ENCODE data around the gene RECK. TPM values are rescaled to one million over a fixed set of nuclear protein-coding genes. Genes with fewer than 3 reads are reported as not detected.

Gene RECK
- total RNA-seq, 1 donor from 2014 or later = 5.7 TPM

DNA sequence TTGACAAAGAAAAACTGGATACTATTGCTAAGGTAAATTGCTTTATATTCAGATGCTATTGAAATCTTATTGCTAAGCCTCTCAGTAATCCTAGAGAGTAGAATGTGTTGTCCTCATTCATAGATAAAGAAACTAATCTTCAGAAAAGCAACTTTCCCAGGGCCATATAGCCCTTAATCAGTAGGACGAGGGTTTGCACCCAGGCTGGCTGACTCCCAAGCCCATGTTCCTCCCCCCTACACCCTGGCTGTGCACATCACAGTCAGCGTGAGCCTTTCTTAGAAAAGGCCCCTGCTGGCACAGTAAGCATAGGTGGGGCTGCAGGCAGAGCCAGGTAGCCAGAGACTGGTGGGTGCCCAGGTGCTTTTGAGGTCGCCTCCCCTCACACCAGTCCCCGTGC, 84.0 kb downstream of the RECK start:
- no peak overlapping the region for H3K4me3 ChIP-seq (ENCODE audit: low read depth, low read length)
- DNase-seq (ENCODE audit: low read depth) = no peak
- TF ChIP-seq, protein P1, sequence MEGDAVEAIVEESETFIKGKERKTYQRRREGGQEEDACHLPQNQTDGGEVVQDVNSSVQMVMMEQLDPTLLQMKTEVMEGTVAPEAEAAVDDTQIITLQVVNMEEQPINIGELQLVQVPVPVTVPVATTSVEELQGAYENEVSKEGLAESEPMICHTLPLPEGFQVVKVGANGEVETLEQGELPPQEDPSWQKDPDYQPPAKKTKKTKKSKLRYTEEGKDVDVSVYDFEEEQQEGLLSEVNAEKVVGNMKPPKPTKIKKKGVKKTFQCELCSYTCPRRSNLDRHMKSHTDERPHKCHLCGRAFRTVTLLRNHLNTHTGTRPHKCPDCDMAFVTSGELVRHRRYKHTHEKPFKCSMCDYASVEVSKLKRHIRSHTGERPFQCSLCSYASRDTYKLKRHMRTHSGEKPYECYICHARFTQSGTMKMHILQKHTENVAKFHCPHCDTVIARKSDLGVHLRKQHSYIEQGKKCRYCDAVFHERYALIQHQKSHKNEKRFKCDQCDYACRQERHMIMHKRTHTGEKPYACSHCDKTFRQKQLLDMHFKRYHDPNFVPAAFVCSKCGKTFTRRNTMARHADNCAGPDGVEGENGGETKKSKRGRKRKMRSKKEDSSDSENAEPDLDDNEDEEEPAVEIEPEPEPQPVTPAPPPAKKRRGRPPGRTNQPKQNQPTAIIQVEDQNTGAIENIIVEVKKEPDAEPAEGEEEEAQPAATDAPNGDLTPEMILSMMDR (conservative IDR thresholded peaks at IDR 0.05; ENCODE audit: low read depth, low read length) = no peak

DNA sequence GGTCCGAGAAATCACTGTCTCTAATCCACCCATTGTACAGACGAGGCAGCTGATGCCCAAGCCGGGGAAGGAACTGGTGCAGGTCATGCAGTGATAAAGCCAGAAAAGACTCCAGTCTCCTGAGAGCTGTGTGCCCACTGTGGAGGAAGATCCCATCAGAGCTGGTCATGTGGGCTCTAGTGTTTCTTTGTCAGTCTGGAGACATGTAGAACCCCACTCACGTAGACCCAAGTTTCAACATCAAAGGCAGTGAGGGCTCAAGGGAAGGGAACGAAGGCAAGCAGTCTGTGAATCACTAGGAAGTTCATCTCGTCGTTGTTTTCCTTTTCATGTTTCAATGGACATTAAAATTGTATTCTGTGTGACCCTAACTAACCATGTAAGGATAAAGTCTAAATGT, 85.3 kb downstream of the RECK start:
- no peak for DNase-seq (ENCODE audit: low read depth)
- TF ChIP-seq, protein P1 (conservative IDR thresholded peaks at IDR 0.05; ENCODE audit: low read depth, low read length) = no peak
- no peak overlapping the region for H3K4me3 ChIP-seq (ENCODE audit: low read depth, low read length)

DNA sequence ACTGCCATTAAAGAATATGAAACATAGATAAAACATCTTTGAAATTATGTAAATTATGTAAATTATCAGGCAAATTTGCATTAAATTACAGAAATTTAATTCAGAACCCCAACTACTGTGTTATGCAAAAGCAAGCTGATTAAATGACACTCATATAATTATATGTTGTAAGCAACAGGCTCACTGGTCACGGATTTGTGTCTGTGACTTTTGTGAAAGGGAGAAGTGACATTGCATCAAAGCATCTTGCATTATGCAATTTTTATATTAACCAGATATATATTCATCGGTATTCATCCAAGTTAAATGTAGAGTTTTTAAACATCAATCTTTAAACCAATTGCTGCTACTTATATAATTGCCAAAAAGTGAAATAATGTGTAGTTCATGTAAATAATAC, 86.8 kb downstream of the RECK start:
- DNase-seq (ENCODE audit: low read depth) = no peak
- TF ChIP-seq, protein P1 (conservative IDR thresholded peaks at IDR 0.05; ENCODE audit: low read depth, low read length) = no peak
- no peak overlapping the region for H3K4me3 ChIP-seq (ENCODE audit: low read depth, low read length)

DNA sequence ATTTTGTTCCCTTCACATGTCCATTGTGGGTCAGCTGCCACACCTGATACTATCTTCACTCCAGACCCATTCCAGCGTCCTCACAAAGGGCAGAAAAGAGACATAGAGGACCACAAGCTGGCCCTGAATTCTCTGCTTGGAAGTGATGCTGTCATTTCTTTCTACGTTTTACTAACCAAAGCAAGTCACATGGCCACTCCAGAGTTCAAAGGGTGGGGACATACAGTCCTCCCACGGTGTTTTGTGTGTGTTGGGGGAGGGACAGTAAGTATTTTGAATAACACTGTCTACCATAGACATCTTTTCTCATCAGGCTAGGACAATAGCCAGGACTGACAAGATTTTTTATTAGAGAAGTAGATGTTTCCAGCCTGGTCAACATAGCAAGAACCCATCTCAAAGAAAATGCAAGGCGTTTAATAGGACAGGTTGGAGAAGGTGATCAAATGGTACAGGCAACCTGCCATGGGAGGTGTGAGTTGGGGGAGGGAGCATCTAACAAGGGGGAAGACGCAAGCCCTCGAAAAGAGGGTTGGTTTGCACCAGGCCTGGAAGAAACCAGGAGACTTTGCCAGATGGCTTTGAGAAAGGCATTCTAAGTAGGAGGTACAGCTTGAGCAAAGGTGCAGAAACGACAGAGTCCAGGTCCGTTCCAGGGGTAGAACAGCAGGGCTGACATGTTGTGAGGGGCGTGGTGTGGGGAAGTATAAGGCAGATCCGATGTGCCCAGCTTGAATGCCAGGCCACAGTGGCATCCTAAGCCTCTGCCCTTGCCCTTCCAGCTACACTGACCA, 88.5 kb downstream of the RECK start:
- H3K4me3 ChIP-seq (ENCODE audit: low read depth, low read length) = no peak overlapping the region
- DNase-seq (ENCODE audit: low read depth) = no peak
- TF ChIP-seq, protein P1 (conservative IDR thresholded peaks at IDR 0.05; ENCODE audit: low read depth, low read length) = no peak

DNA sequence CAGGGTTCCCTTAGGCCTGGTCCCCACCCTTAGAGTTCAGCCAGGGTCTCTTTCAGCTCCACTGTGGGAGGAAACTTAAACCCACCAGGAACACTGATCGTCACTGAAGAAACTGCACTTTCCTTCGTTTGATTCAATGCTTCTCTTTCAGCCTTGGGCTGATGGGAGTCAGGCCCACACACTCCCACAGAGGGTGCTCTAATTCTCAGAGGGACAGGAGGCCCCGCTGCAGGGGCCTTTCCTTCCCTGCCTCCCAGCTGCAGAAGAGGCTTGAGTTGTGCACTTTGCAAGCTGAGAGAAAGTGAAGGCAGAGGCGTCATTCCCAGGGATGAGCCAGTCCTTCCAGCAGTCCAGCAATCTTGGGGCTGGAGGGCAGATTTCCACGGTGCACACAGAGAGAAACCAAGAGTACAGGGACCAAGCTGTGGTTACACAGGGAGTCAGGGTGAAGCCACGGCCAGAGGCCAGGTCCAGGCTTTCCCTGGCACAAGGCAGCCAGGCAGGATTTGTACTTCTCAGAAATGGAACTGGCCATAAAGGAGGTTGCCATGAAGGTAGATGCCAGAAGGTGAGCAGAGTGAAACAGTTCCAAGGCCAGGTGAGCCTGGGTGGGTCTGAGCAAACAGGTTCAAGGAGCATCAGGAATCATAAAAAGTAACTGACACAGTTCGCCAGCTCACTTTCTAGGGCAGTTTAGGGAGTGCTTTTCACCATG, 89.5 kb downstream of the RECK start:
- no peak overlapping the region for H3K4me3 ChIP-seq (ENCODE audit: low read depth, low read length)
- no peak for DNase-seq (ENCODE audit: low read depth)
- TF ChIP-seq, protein P1 (conservative IDR thresholded peaks at IDR 0.05; ENCODE audit: low read depth, low read length) = no peak

DNA sequence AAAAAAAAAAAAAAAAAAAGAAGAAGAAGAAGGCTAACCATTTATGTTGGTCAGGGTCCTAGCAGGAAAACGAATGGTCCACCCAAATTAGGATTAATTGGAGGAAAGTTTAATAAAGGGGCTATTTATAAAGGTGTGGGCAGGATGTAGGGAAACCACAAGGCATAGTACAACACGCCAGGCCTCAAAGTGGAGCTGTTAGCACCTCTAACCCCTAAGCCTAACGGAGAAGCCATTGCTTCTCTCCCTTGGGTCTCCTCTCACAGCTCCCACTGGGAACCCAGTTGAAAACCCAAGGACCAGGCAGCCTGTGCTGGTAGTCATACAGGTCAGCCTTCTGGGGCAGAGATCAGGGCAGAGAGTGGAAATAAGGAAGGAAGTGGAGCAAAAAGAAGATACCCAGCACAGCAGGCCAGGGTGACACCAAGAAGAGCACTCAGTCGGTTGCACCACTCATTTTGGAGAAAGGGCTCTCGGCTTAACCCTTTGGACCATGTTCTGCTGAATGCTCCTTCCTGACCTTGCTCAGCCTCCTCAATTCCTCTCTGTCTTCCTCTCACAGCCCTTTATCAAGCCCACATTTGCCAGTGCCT, 91.0 kb downstream of the RECK start:
- no peak overlapping the region for H3K4me3 ChIP-seq (ENCODE audit: low read depth, low read length)
- TF ChIP-seq, protein P1 (conservative IDR thresholded peaks at IDR 0.05; ENCODE audit: low read depth, low read length) = no peak
- no peak for DNase-seq (ENCODE audit: low read depth)

Measured in epithelial cell of proximal tubule (primary cell).